GM18507 (cell line): ENCODE data around the gene TMEM183A.

Source experiments
- DNase-seq: peaks from one replicate; pipeline ENCODE4 v3.0.0; 2011; ENCODE audit warnings: low read depth; ENCODE audit not compliant: insufficient read length; ENCODE audit errors: extremely low spot score
- FAIRE-seq: peaks from 2 replicates; lab custom pipeline; 2011; peaks lifted over from hg19 to GRCh38; lab: Jason Lieb, UNC

Gene TMEM183A

GRCh38 chr1:203026666-203027663 lies 19.8 kb downstream of the TMEM183A start:
- no peak for FAIRE-seq
- no peak for DNase-seq

DNA sequence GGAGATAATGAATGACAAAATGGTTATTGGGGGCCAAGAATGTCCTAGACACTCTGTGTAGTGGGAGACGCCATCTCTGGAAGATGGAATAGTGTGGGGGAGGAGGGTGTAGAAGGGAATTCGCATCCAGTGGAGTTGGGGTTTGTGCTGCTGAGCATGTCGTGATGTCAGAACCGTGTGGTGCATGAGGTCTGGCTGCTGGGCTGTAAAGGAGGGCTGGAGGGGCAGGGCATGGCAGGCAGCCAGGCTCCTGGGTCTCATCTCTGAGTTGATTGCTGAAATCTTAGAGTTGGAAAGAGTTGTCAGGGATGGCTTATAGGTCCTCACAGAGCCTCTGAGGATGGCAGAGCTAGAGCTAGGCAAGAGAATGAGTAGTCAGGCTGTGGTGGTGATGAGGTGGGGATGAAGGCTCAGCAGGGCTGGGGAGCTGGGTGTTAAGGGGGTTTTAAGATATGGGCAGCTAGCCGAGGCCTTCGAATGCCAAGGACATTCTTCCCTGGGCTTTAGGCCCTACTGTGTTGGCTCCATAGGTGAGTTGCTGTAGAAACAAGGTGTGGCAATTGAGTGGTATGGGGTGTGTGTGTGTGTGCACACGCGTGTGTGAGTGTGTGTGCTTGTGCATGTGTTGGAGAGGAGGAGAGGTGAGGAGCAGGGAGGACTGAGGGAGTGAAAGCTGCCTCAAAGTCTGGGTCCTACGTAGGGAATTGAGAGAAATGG lies 21.1 kb downstream of the TMEM183A start:
- FAIRE-seq = no peak
- no peak for DNase-seq

- DNase-seq = no peak
- FAIRE-seq = no peak
Measured at GRCh38 chr1:203028784-203029553, 21.8 kb downstream of the TMEM183A start.

DNA sequence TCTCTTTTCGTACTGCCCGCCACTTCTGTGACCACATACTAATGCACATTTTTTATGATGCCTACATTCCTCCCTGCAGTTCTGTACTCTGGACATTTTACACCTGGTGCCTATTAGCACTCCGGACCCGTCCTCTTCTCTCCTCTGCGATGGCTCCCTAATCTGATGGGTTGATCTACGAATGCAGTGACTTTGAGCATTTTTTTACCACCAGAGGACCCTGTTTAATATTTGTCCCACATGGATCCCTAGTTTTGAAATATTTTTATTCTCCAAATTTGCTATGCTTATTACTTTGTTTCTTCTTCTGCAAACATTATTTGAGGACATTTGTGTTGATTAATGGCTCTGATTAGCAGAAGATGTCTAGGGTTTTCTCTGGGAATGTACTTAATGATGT lies 24.3 kb downstream of the TMEM183A start:
- no peak for FAIRE-seq
- no peak for DNase-seq

- DNase-seq = no peak
- no peak for FAIRE-seq
Measured at GRCh38 chr1:203033287-203033686, 26.1 kb downstream of the TMEM183A start.

GRCh38 chr1:203033917-203034316 lies 26.7 kb downstream of the TMEM183A start:
- FAIRE-seq (no peak), DNase-seq (no peak)

DNA sequence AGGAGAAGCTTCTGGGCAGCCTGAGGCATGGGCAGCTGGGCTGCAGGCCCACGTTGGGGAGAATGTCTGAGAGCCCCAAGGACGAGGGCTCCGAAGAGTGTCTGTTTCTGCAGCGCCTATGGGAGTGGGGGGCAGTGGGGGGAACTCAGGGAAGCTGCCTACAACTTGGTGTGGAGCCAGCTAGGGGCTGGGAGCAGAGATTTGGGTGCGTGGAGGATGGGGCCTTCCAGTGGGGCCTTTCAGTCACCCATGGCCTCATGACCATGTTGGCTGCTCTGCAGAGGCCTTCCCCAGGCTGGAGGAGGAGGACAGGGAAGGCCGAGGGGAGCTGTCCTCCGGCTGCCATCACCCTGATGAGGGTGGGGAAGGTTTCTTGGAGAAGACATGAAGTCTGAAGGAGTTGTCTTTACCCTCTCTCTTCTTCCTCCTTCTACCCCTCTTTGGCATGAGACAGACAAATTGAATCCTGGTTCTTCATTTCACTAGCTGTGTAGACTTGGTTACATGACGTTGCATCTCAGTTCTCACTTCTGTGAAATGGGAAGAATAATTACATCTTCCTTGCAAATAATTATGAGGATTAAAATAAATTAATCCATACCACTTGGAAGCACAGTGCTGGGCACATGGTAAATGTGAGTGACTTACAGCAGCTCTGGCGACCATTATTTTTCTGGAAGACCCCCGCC lies 27.4 kb downstream of the TMEM183A start:
- DNase-seq (no peak), FAIRE-seq (no peak)

GRCh38 chr1:203035111-203036000 lies 28.2 kb downstream of the TMEM183A start:
- FAIRE-seq = no peak
- no peak for DNase-seq

DNA sequence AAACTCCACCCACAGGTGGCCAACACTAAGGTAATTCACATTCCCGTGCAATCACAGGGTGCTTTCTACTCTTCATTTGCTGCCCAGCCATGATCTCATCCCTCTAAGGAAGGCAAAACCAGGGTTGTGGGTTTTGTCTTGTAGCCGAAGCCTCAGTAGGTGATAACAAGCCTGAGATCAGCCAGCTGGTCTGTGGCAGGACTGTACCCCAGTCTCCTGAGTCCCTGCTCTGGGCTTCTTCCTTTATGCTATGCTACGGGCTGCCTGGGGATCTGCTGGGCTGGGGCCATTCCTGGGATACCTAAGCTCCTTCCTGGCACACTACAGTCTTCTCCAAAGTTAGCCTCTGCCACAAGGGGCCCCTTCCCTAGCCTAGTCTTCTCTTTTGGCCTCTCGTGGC lies 29.0 kb downstream of the TMEM183A start:
- no peak for DNase-seq
- FAIRE-seq = no peak

- DNase-seq = no peak
Measured at GRCh38 chr1:203036537-203036936, 29.4 kb downstream of the TMEM183A start.

GRCh38 chr1:203037509-203038190 lies 30.5 kb downstream of the TMEM183A start:
- FAIRE-seq (no peak), DNase-seq (no peak)

More at GRCh38 chr1:203036537-203036936, 29.4 kb downstream of the TMEM183A start:
- no peak for FAIRE-seq

GRCh38 chr1:203038217-203038741 lies 31.1 kb downstream of the TMEM183A start:
- DNase-seq = no peak
- FAIRE-seq = peak; percentile 46

DNA sequence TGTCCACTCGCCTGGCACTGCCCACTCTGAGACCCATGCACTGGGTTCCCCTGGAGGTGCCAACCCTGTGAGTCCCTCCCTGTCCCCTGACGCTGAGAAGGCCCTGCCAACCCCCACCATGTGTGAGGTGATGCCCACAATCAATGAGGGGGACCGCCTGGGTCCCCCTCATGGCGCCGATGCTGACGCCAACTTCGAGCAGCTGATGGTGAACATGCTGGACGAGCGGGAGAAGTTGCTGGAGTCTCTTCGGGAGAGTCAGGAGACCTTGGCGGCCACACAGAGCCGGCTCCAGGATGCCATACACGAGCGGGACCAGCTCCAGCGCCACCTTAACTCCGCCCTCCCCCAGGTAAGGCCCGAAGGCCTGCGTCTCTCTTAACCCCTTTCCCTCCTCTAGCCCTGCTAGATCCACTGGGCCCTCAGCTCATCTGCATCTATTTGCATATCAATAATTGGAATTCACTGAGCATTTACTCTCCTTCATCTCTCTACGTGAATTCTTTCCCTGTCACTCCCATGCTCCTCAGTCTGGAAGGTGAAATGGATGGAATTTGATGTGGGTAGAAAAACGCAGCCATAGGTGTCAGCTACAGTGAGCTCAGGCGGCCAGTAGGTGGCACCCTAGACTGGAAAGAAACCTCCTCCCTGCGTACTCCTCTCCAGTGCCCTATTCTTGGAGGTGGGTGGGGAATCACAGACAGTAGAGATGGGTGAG lies 31.9 kb downstream of the TMEM183A start:
- DNase-seq (peak; percentile 57), FAIRE-seq (peak; percentile 88)

DNA sequence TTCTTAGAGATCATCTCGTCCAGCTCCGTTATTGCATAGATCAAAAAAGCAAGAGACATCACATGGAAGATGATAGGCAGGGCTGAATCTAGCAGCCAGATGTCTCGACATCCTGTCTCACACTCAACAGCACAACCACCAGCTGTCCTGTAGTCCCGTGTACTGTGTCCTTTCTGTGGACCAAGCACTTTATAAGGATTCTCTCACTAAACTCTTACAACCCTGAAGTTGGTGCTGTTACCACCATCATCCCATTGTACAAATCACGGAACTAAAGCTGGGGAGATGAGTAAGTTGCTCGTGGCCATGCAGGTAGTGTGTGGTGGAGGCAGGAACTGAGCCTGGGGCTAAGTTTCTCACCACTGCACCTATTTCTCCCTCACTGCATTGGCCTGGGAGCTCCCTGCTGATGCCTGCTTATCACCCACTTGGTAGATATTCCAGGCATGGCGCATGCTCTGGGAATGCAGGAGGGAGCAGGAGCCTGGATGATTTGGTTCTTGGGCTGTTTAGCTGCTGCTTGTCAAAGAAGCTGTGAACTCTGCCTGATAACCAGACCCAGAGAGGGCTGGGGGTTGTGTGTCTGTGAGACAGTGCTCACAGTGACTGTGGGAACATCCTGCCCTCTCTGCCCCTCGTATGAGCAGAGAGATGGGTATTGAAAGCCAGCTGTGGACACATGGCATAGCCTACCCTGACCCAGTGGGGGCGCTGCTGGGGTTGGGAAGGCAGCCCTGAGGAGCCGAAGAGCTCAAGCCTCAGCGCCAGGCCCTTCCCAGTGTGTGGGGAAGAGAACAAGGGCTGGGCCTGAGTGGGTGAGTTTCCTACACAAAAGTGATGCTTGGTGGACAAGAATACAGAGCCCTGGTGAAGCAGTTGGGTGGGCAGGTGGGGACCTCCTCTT lies 32.7 kb downstream of the TMEM183A start:
- DNase-seq = no peak
- FAIRE-seq = no peak

GRCh38 chr1:203040513-203041275 lies 33.5 kb downstream of the TMEM183A start:
- no peak for FAIRE-seq
- DNase-seq = no peak
